ENCODE measurements around the gene CCDC40.

Gene CCDC40

GRCh38 chr17:80092959-80093358 is 56.5 kb downstream of the CCDC40 start:
- Histone ChIP-seq H3K9me3 (replicated peaks in 1 of 11) (no peaks in the 10 kb centered on the region), H3K4me3 (no peak overlapping the region), H3K36me3 (no peaks in the 10 kb centered on the region), H3K4me2 (peak overlapping the region in 7 of 11 experiments; percentile 26 to 85 (median 73); a peak in 15 of 22 replicates), H3K27me3 (no peaks in the 10 kb centered on the region), H3K9ac (peak overlapping the region in 5 of 11 experiments; percentile 28 to 72 (median 52); a peak in 8 of 22 replicates), H4K20me1 (no peaks in the 10 kb centered on the region), H3K4me1 (peaks cover 0 to 45% (median 20%) of the 10 kb centered on the region in 10 experiments; a peak in 13 of 20 replicates), H3K27ac (peak overlapping the region in 7 of 11 experiments; percentile 22 to 89 (median 76); a peak in 13 of 22 replicates)
- TF ChIP-seq Cebpa-rat (IDR thresholded peaks at IDR 0.05), result peak in 2 of 11 experiments; percentile 28 to 44; a peak in 1 of 22 replicates

GRCh38 chr17:80095038-80095843 is 58.8 kb downstream of the CCDC40 start:
- Histone ChIP-seq H3K36me3 (no peaks in the 10 kb centered on the region), H3K9ac (no peak overlapping the region)
- TF ChIP-seq Cebpa-rat (IDR thresholded peaks at IDR 0.05), result no peak

GRCh38 chr17:80095844-80096475 is 59.5 kb downstream of the CCDC40 start:
- Histone ChIP-seq H3K36me3 (no peaks in the 10 kb centered on the region), H3K9me3 (replicated peaks in 1 of 11) (no peaks in the 10 kb centered on the region), H3K4me1 (peaks cover 17 to 53% (median 35%) of the 10 kb centered on the region in 10 experiments), H3K9ac (no peak overlapping the region), H3K27me3 (no peaks in the 10 kb centered on the region), H3K4me2 (no peak overlapping the region; a peak in 1 of 22 replicates), H4K20me1 (no peaks in the 10 kb centered on the region), H3K27ac (no peak overlapping the region), H3K4me3 (no peak overlapping the region)
- no peak for TF ChIP-seq Cebpa-rat (IDR thresholded peaks at IDR 0.05)

More at GRCh38 chr17:80095038-80095843, 58.8 kb downstream of the CCDC40 start:
- peaks cover 10 to 53% (median 28%) of the 10 kb centered on the region in 10 experiments for H3K4me1 ChIP-seq
- H3K9me3 ChIP-seq (replicated peaks in 1 of 11), result no peaks in the 10 kb centered on the region
- H3K27me3 ChIP-seq, result no peaks in the 10 kb centered on the region
- no peak overlapping the region; a peak in 1 of 22 replicates for H3K4me2 ChIP-seq
- H4K20me1 ChIP-seq, result no peaks in the 10 kb centered on the region
- H3K27ac ChIP-seq, result no peak overlapping the region
- H3K4me3 ChIP-seq, result no peak overlapping the region

- H3K27me3 ChIP-seq, result no peaks in the 10 kb centered on the region
- no peak overlapping the region for H3K4me2 ChIP-seq
- no peak for TF ChIP-seq Cebpa-rat (IDR thresholded peaks at IDR 0.05)
- H4K20me1 ChIP-seq, result no peaks in the 10 kb centered on the region
- H3K4me3 ChIP-seq, result no peak overlapping the region
- H3K4me1 ChIP-seq, result peaks cover 18 to 48% (median 35%) of the 10 kb centered on the region in 10 experiments
- H3K36me3 ChIP-seq, result no peaks in the 10 kb centered on the region
- H3K9ac ChIP-seq, result 0 out of 22 replicates have a peak overlapping the region, but pooled peaks of 2 of the 11 experiments have one; percentile 23 to 24
- H3K9me3 ChIP-seq (replicated peaks in 1 of 11), result no peaks in the 10 kb centered on the region
- no peak overlapping the region for H3K27ac ChIP-seq
Measured at GRCh38 chr17:80096561-80097021, 60.1 kb downstream of the CCDC40 start.

- no peaks in the 10 kb centered on the region for H3K36me3 ChIP-seq
- no peak overlapping the region for H3K4me2 ChIP-seq
- TF ChIP-seq Cebpa-rat (IDR thresholded peaks at IDR 0.05), result no peak
- H3K9me3 ChIP-seq (replicated peaks in 1 of 11), result no peaks in the 10 kb centered on the region
- H3K27ac ChIP-seq, result no peak overlapping the region
- peaks cover 0 to under 1% (median 0%) of the 10 kb centered on the region in 11 experiments; a peak in 1 of 22 replicates for H4K20me1 ChIP-seq
- H3K4me1 ChIP-seq, result peaks cover 21 to 42% (median 35%) of the 10 kb centered on the region in 10 experiments
- H3K4me3 ChIP-seq, result no peak overlapping the region
- no peaks in the 10 kb centered on the region for H3K27me3 ChIP-seq
- H3K9ac ChIP-seq, result 0 out of 22 replicates have a peak overlapping the region, but pooled peaks of 1 of the 11 experiments have one; percentile 24
Measured at GRCh38 chr17:80097127-80097621, 60.7 kb downstream of the CCDC40 start.

GRCh38 chr17:80097844-80098691 is 61.6 kb downstream of the CCDC40 start:
- Histone ChIP-seq H3K9me3 (replicated peaks in 1 of 11) (no peaks in the 10 kb centered on the region), H3K27ac (no peak overlapping the region), H3K4me2 (no peak overlapping the region), H3K27me3 (no peaks in the 10 kb centered on the region), H3K4me3 (no peak overlapping the region), H3K36me3 (peaks cover 0 to under 1% (median 0%) of the 10 kb centered on the region in 11 experiments; a peak in 1 of 22 replicates), H4K20me1 (peaks cover 0 to 9% (median 0%) of the 10 kb centered on the region in 11 experiments; a peak in 2 of 22 replicates), H3K4me1 (peaks cover 25 to 45% (median 35%) of the 10 kb centered on the region in 10 experiments), H3K9ac (no peak overlapping the region)
- TF ChIP-seq Cebpa-rat (IDR thresholded peaks at IDR 0.05), result no peak

GRCh38 chr17:80099291-80100034 is 63.0 kb downstream of the CCDC40 start:
- H3K9ac ChIP-seq, result peak overlapping the region in 1 of 11 experiments; percentile 6; a peak in 1 of 22 replicates
- H3K4me2 ChIP-seq, result peak overlapping the region in 10 of 11 experiments; percentile 89 to 99 (median 94); a peak in 14 of 22 replicates
- H4K20me1 ChIP-seq, result peaks cover 0 to 23% (median 0%) of the 10 kb centered on the region in 11 experiments; a peak in 5 of 22 replicates
- H3K4me3 ChIP-seq, result no peak overlapping the region
- TF ChIP-seq Cebpa-rat (IDR thresholded peaks at IDR 0.05), result no peak
- no peaks in the 10 kb centered on the region for H3K27me3 ChIP-seq
- H3K27ac ChIP-seq, result no peak overlapping the region
- H3K4me1 ChIP-seq, result peaks cover 24 to 43% (median 33%) of the 10 kb centered on the region in 10 experiments
- no peaks in the 10 kb centered on the region for H3K9me3 ChIP-seq (replicated peaks in 1 of 11)
- peaks cover 0 to 14% (median 0%) of the 10 kb centered on the region in 11 experiments; a peak in 3 of 22 replicates for H3K36me3 ChIP-seq

- H3K36me3 ChIP-seq, result peaks cover 0 to 19% (median 0%) of the 10 kb centered on the region in 11 experiments; a peak in 3 of 22 replicates
- peak overlapping the region in 3 of 11 experiments; percentile 6 to 90 (median 19); a peak in 3 of 22 replicates for H3K9ac ChIP-seq
- H3K27ac ChIP-seq, result no peak overlapping the region
- peaks cover 24 to 40% (median 34%) of the 10 kb centered on the region in 10 experiments for H3K4me1 ChIP-seq
- no peaks in the 10 kb centered on the region for H3K27me3 ChIP-seq
- H3K4me2 ChIP-seq, result peak overlapping the region; percentile 89 to 99 (median 94)
- H3K9me3 ChIP-seq (replicated peaks in 1 of 11), result no peaks in the 10 kb centered on the region
- no peak for TF ChIP-seq Cebpa-rat (IDR thresholded peaks at IDR 0.05)
- H3K4me3 ChIP-seq, result no peak overlapping the region
- peaks cover 0 to 28% (median 0%) of the 10 kb centered on the region in 11 experiments; a peak in 5 of 22 replicates for H4K20me1 ChIP-seq
Measured at GRCh38 chr17:80100035-80100323, 63.5 kb downstream of the CCDC40 start.

Measured in BLaER1 treated with 17β-estradiol and CSF1 and Interleukin-3, amounts not matched to agents 10 nM and 100 nM (cell line).